ENCODE measurements around the gene MIB1. TPM values are rescaled to one million over a fixed set of nuclear protein-coding genes. Genes with fewer than 3 reads are reported as not detected.

The MIB1 gene
- total RNA-seq, 2 experiments from 2014 or later = 13.6 to 15.3 TPM

GRCh38 chr18:21851327-21851961, 110.9 kb downstream of the MIB1 start:
- peaks cover 5% of the 10 kb centered on the region for H3K4me1 Mint-ChIP-seq (ENCODE audit: low read depth)
- ATAC-seq (ENCODE audit: poor library complexity) = no peak
- H3K4me3 Mint-ChIP-seq = no peak overlapping the region
- Histone ChIP-seq H3K36me3 (ENCODE audit: insufficient read depth, low read length) (peaks cover 22% of the 10 kb centered on the region), H3K27me3 (ENCODE audit: control insufficient read depth in 1 of 2, insufficient read depth in 2 of 2, low read length in 2 of 2) (no peaks in the 10 kb centered on the region), H3K9me3 (ENCODE audit: control insufficient read depth in 1 of 2, insufficient read depth in 1 of 2, low read length in 2 of 2) (no peaks in the 10 kb centered on the region), H3K4me1 (ENCODE audit: insufficient read depth, low read length) (no peaks in the 10 kb centered on the region), H3K27ac (ENCODE audit: low read depth in 1 of 2, low read length in 2 of 2) (no peak overlapping the region), H3K4me3 (ENCODE audit: low read length) (no peak overlapping the region)
- H3K9me3 Mint-ChIP-seq = no peaks in the 10 kb centered on the region
- POLR2A ChIA-PET = no interaction called here
- H3K27ac Mint-ChIP-seq = no peak overlapping the region
- H3K27me3 Mint-ChIP-seq = no peaks in the 10 kb centered on the region
- DNase-seq = peak in 2 of 14 experiments; percentile 18 to 24
- CTCF ChIA-PET = interaction anchor here (1.3 kb wide), 1 partner anchor 239 kb away, joined by 3 read pairs; the partner anchor contains the start of gene SNRPD1
- peaks cover 60% of the 10 kb centered on the region for H3K36me3 Mint-ChIP-seq (ENCODE audit: low read depth)
- TF ChIP-seq CTCF (IDR thresholded peaks at IDR 0.05) = peak; percentile 41
- intact Hi-C loops (cut with DNase I, micrococcal nuclease) = loop anchor here (5.0 to 10.0 kb wide), 4 partner anchors 219 to 654 kb away; partner anchors contain the start of gene SNRPD1 (in 1 of the 2)

GRCh38 chr18:21853016-21853415, 112.4 kb downstream of the MIB1 start:
- Histone ChIP-seq H3K27me3 (ENCODE audit: control insufficient read depth in 1 of 2, insufficient read depth in 2 of 2, low read length in 2 of 2) (no peaks in the 10 kb centered on the region), H3K4me3 (ENCODE audit: low read length) (no peak overlapping the region), H3K9me3 (ENCODE audit: control insufficient read depth in 1 of 2, insufficient read depth in 1 of 2, low read length in 2 of 2) (no peaks in the 10 kb centered on the region), H3K27ac (ENCODE audit: low read depth in 1 of 2, low read length in 2 of 2) (no peak overlapping the region), H3K4me1 (ENCODE audit: insufficient read depth, low read length) (no peaks in the 10 kb centered on the region), H3K36me3 (ENCODE audit: insufficient read depth, low read length) (peaks cover 27% of the 10 kb centered on the region)
- H3K36me3 Mint-ChIP-seq (ENCODE audit: low read depth) = peaks cover 63% of the 10 kb centered on the region
- H3K27ac Mint-ChIP-seq = no peak overlapping the region
- H3K4me3 Mint-ChIP-seq = no peak overlapping the region
- H3K27me3 Mint-ChIP-seq = no peaks in the 10 kb centered on the region
- TF ChIP-seq CTCF (IDR thresholded peaks at IDR 0.05) = no peak
- ChIA-PET POLR2A (no interaction called here), CTCF (interaction anchor here (1.3 kb wide), 1 partner anchor 241 kb away, joined by 3 read pairs; the partner anchor contains the start of gene SNRPD1)
- H3K4me1 Mint-ChIP-seq (ENCODE audit: low read depth) = peaks cover 5% of the 10 kb centered on the region
- intact Hi-C loops (cut with DNase I, micrococcal nuclease) = loop anchor here (5.0 to 10.0 kb wide), 4 partner anchors 221 to 656 kb away; partner anchors contain the start of gene SNRPD1 (in 1 of the 2)
- H3K9me3 Mint-ChIP-seq = no peaks in the 10 kb centered on the region
- DNase-seq = peak in 1 of 14 experiments; percentile 5
- no peak for ATAC-seq (ENCODE audit: poor library complexity)

- peaks cover 62% of the 10 kb centered on the region for H3K36me3 Mint-ChIP-seq (ENCODE audit: low read depth)
- intact Hi-C loops (cut with DNase I, micrococcal nuclease) = loop anchor here (5.0 to 10.0 kb wide), 4 partner anchors 222 to 657 kb away; partner anchors contain the start of gene SNRPD1 (in 1 of the 2)
Measured at GRCh38 chr18:21853775-21854552, 113.4 kb downstream of the MIB1 start.

More at GRCh38 chr18:21853775-21854552, 113.4 kb downstream of the MIB1 start:
- TF ChIP-seq CTCF (IDR thresholded peaks at IDR 0.05) = no peak
- peaks cover 30% of the 10 kb centered on the region for H3K36me3 ChIP-seq (ENCODE audit: insufficient read depth, low read length)
- ATAC-seq (ENCODE audit: poor library complexity) (no peak), DNase-seq (no peak)
- Mint-ChIP-seq H3K27ac (no peak overlapping the region), H3K4me3 (no peak overlapping the region), H3K9me3 (no peaks in the 10 kb centered on the region), H3K4me1 (ENCODE audit: low read depth) (peaks cover 5% of the 10 kb centered on the region), H3K27me3 (no peaks in the 10 kb centered on the region)
- H3K9me3 ChIP-seq (ENCODE audit: control insufficient read depth in 1 of 2, insufficient read depth in 1 of 2, low read length in 2 of 2) = no peaks in the 10 kb centered on the region
- ChIA-PET POLR2A (no interaction called here), CTCF (no interaction called here)
- no peaks in the 10 kb centered on the region for H3K27me3 ChIP-seq (ENCODE audit: control insufficient read depth in 1 of 2, insufficient read depth in 2 of 2, low read length in 2 of 2)
- H3K4me3 ChIP-seq (ENCODE audit: low read length) = no peak overlapping the region
- H3K27ac ChIP-seq (ENCODE audit: low read depth in 1 of 2, low read length in 2 of 2) = no peak overlapping the region
- no peaks in the 10 kb centered on the region for H3K4me1 ChIP-seq (ENCODE audit: insufficient read depth, low read length)
